ENCODE results near the gene NEDD4.
A peak's percentile ranks its signal among the peaks of the same experiment; 100 is the strongest.

NEDD4 gene

GRCh38 chr15:55937040-55937439, 56.4 kb downstream of the NEDD4 start:
- Histone ChIP-seq H3K4ac (ENCODE audit: low read depth in 1 of 2, low read length in 2 of 2) (no peak overlapping the region), H2BK5ac (ENCODE audit: low read depth, low read length, poor library complexity, severe bottlenecking) (no peak overlapping the region), H2AFZ (ENCODE audit: low read depth, low read length) (no peak overlapping the region), H3K9me3 (ENCODE audit: control insufficient read depth, low read length) (peaks cover 15% of the 10 kb centered on the region), H3K79me1 (replicated peaks; ENCODE audit: low read length, poor library complexity, severe bottlenecking) (peaks cover 4% of the 10 kb centered on the region), H3K23ac (ENCODE audit: low read length in 2 of 2) (no peak overlapping the region), H2AK5ac (ENCODE audit: low read length, severe bottlenecking) (no peak overlapping the region), H3K18ac (ENCODE audit: low read depth in 1 of 2, low read length in 2 of 2) (no peak overlapping the region), H4K91ac (ENCODE audit: low read length) (no peak overlapping the region), H2BK120ac (ENCODE audit: low read depth, low read length) (no peak overlapping the region), H3K9ac (ENCODE audit: low read length) (no peak overlapping the region), H4K8ac (ENCODE audit: low read length) (no peak overlapping the region), H3K27ac (ENCODE audit: low read length, poor library complexity, severe bottlenecking) (no peak overlapping the region), H3K14ac (ENCODE audit: low read length in 2 of 2) (no peak overlapping the region), H3K27me3 (ENCODE audit: control insufficient read depth in 1 of 2, insufficient read depth in 1 of 2, low read length in 2 of 2) (no peaks in the 10 kb centered on the region), H2BK15ac (ENCODE audit: low read depth, poor library complexity, severe bottlenecking) (no peak overlapping the region), H2BK12ac (ENCODE audit: low read length in 2 of 2) (no peak overlapping the region), H3K4me2 (ENCODE audit: low read length, poor library complexity, severe bottlenecking) (no peak overlapping the region), H3K36me3 (ENCODE audit: control insufficient read depth in 1 of 2, insufficient read depth in 2 of 2, low read depth in 1 of 2, low read length in 2 of 2) (peaks cover 4 to 17% of the 10 kb centered on the region in 2 experiments), H3K4me1 (ENCODE audit: control insufficient read depth, insufficient read depth, low read depth, low read length) (peaks cover 2% of the 10 kb centered on the region), H3K4me3 (ENCODE audit: insufficient read depth in 1 of 2, low read depth in 1 of 2, low read length in 2 of 2) (no peak overlapping the region)
- peak; percentile 32 for DNase-seq
- WGBS = 88% methylated on average over 4 of the region's 6 CpGs

GRCh38 chr15:55928955-55929354, 64.5 kb downstream of the NEDD4 start:
- no peak overlapping the region for H2BK12ac ChIP-seq (ENCODE audit: low read length in 2 of 2)
- no peak overlapping the region for H4K91ac ChIP-seq (ENCODE audit: low read length)
- H2AK5ac ChIP-seq (ENCODE audit: low read length, severe bottlenecking) = no peak overlapping the region
- H2BK120ac ChIP-seq (ENCODE audit: low read depth, low read length) = no peak overlapping the region
- H3K4me3 ChIP-seq (ENCODE audit: insufficient read depth in 1 of 2, low read depth in 1 of 2, low read length in 2 of 2) = no peak overlapping the region
- H3K27me3 ChIP-seq (ENCODE audit: control insufficient read depth in 1 of 2, insufficient read depth in 1 of 2, low read length in 2 of 2) = no peaks in the 10 kb centered on the region
- no peak overlapping the region for H3K14ac ChIP-seq (ENCODE audit: low read length in 2 of 2)
- no peak overlapping the region for H3K4ac ChIP-seq (ENCODE audit: low read depth in 1 of 2, low read length in 2 of 2)
- H3K18ac ChIP-seq (ENCODE audit: low read depth in 1 of 2, low read length in 2 of 2) = no peak overlapping the region
- H3K9ac ChIP-seq (ENCODE audit: low read length) = no peak overlapping the region
- no peak overlapping the region for H4K8ac ChIP-seq (ENCODE audit: low read length)
- peaks cover 3% of the 10 kb centered on the region for H3K79me1 ChIP-seq (replicated peaks; ENCODE audit: low read length, poor library complexity, severe bottlenecking)
- H3K4me2 ChIP-seq (ENCODE audit: low read length, poor library complexity, severe bottlenecking) = no peak overlapping the region
- no peak overlapping the region for H3K27ac ChIP-seq (ENCODE audit: low read length, poor library complexity, severe bottlenecking)
- H2AFZ ChIP-seq (ENCODE audit: low read depth, low read length) = no peak overlapping the region
- no peak overlapping the region for H2BK5ac ChIP-seq (ENCODE audit: low read depth, low read length, poor library complexity, severe bottlenecking)
- H2BK15ac ChIP-seq (ENCODE audit: low read depth, poor library complexity, severe bottlenecking) = no peak overlapping the region
- no peaks in the 10 kb centered on the region for H3K4me1 ChIP-seq (ENCODE audit: control insufficient read depth, insufficient read depth, low read depth, low read length)
- DNase-seq = no peak
- no CpG with 5 or more reads among the region's 4 CpGs for WGBS
- peaks cover 0 to 6% of the 10 kb centered on the region in 2 experiments for H3K36me3 ChIP-seq (ENCODE audit: control insufficient read depth in 1 of 2, insufficient read depth in 2 of 2, low read depth in 1 of 2, low read length in 2 of 2)
- H3K23ac ChIP-seq (ENCODE audit: low read length in 2 of 2) = no peak overlapping the region
- no peaks in the 10 kb centered on the region for H3K9me3 ChIP-seq (ENCODE audit: control insufficient read depth, low read length)

GRCh38 chr15:55921744-55922143, 71.7 kb downstream of the NEDD4 start:
- Histone ChIP-seq H3K9me3 (ENCODE audit: control insufficient read depth, low read length) (no peaks in the 10 kb centered on the region), H3K4me1 (ENCODE audit: control insufficient read depth, insufficient read depth, low read depth, low read length) (no peaks in the 10 kb centered on the region), H3K9ac (ENCODE audit: low read length) (no peak overlapping the region), H3K79me1 (replicated peaks; ENCODE audit: low read length, poor library complexity, severe bottlenecking) (no peaks in the 10 kb centered on the region), H2BK15ac (ENCODE audit: low read depth, poor library complexity, severe bottlenecking) (no peak overlapping the region), H3K4me3 (ENCODE audit: insufficient read depth in 1 of 2, low read depth in 1 of 2, low read length in 2 of 2) (no peak overlapping the region), H3K27ac (ENCODE audit: low read length, poor library complexity, severe bottlenecking) (no peak overlapping the region), H3K4me2 (ENCODE audit: low read length, poor library complexity, severe bottlenecking) (no peak overlapping the region), H2AK5ac (ENCODE audit: low read length, severe bottlenecking) (no peak overlapping the region), H3K4ac (ENCODE audit: low read depth in 1 of 2, low read length in 2 of 2) (no peak overlapping the region), H3K36me3 (ENCODE audit: control insufficient read depth in 1 of 2, insufficient read depth in 2 of 2, low read depth in 1 of 2, low read length in 2 of 2) (peaks cover 0 to 9% of the 10 kb centered on the region in 2 experiments), H3K23ac (ENCODE audit: low read length in 2 of 2) (no peak overlapping the region), H4K91ac (ENCODE audit: low read length) (no peak overlapping the region), H4K8ac (ENCODE audit: low read length) (no peak overlapping the region), H3K27me3 (ENCODE audit: control insufficient read depth in 1 of 2, insufficient read depth in 1 of 2, low read length in 2 of 2) (no peaks in the 10 kb centered on the region), H2BK5ac (ENCODE audit: low read depth, low read length, poor library complexity, severe bottlenecking) (no peak overlapping the region), H2BK120ac (ENCODE audit: low read depth, low read length) (no peak overlapping the region), H3K18ac (ENCODE audit: low read depth in 1 of 2, low read length in 2 of 2) (no peak overlapping the region), H2AFZ (ENCODE audit: low read depth, low read length) (no peak overlapping the region), H2BK12ac (ENCODE audit: low read length in 2 of 2) (no peak overlapping the region), H3K14ac (ENCODE audit: low read length in 2 of 2) (no peak overlapping the region)
- DNase-seq = no peak
- 100% methylated on average over 3 of the region's 4 CpGs for WGBS

GRCh38 chr15:55917881-55918296, 75.5 kb downstream of the NEDD4 start:
- Histone ChIP-seq H3K9ac (ENCODE audit: low read length) (peak overlapping the region; percentile 57), H3K23ac (ENCODE audit: low read length in 2 of 2) (no peak overlapping the region), H2BK15ac (ENCODE audit: low read depth, poor library complexity, severe bottlenecking) (no peak overlapping the region), H3K27ac (ENCODE audit: low read length, poor library complexity, severe bottlenecking) (no peak overlapping the region), H2AFZ (ENCODE audit: low read depth, low read length) (no peak overlapping the region), H2BK120ac (ENCODE audit: low read depth, low read length) (no peak overlapping the region), H3K9me3 (ENCODE audit: control insufficient read depth, low read length) (no peaks in the 10 kb centered on the region), H3K36me3 (ENCODE audit: control insufficient read depth in 1 of 2, insufficient read depth in 2 of 2, low read depth in 1 of 2, low read length in 2 of 2) (no peaks in the 10 kb centered on the region), H3K4me2 (ENCODE audit: low read length, poor library complexity, severe bottlenecking) (no peak overlapping the region), H3K14ac (ENCODE audit: low read length in 2 of 2) (no peak overlapping the region), H3K27me3 (ENCODE audit: control insufficient read depth in 1 of 2, insufficient read depth in 1 of 2, low read length in 2 of 2) (no peaks in the 10 kb centered on the region), H4K91ac (ENCODE audit: low read length) (no peak overlapping the region), H3K4me3 (ENCODE audit: insufficient read depth in 1 of 2, low read depth in 1 of 2, low read length in 2 of 2) (no peak overlapping the region), H3K4ac (ENCODE audit: low read depth in 1 of 2, low read length in 2 of 2) (no peak overlapping the region), H3K4me1 (ENCODE audit: control insufficient read depth, insufficient read depth, low read depth, low read length) (no peaks in the 10 kb centered on the region), H4K8ac (ENCODE audit: low read length) (no peak overlapping the region), H3K18ac (ENCODE audit: low read depth in 1 of 2, low read length in 2 of 2) (no peak overlapping the region), H2BK5ac (ENCODE audit: low read depth, low read length, poor library complexity, severe bottlenecking) (no peak overlapping the region), H2AK5ac (ENCODE audit: low read length, severe bottlenecking) (no peak overlapping the region), H2BK12ac (ENCODE audit: low read length in 2 of 2) (no peak overlapping the region), H3K79me1 (replicated peaks; ENCODE audit: low read length, poor library complexity, severe bottlenecking) (no peaks in the 10 kb centered on the region)
- WGBS = 0% methylated on average over 1 of the region's 1 CpG
- peak; percentile 96 for DNase-seq

All from mesenchymal stem cell (in vitro differentiated cells and primary cell).